ENCODE results near the gene CYP2S1. TPM values are rescaled to one million over a fixed set of nuclear protein-coding genes. Genes with fewer than 3 reads are reported as not detected.

Gene CYP2S1
- total and polyA plus RNA-seq, 2 experiments from 2014 or later: 130 to 315 TPM

DNA sequence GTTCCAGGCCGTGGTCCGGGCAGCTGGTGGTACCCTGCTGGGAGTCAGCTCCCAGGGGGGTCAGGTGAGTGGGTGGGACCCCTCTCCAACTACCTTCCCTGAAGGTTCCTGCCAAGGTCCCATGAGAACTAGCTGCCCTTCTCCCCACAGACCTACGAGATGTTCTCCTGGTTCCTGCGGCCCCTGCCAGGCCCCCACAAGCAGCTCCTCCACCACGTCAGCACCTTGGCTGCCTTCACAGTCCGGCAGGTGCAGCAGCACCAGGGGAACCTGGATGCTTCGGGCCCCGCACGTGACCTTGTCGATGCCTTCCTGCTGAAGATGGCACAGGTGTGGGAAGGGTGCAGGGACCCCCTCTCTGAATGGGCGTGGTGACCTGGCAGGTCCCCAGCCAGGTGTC lies 5.5 kb downstream of the CYP2S1 start:
- Mint-ChIP-seq H3K36me3 (ENCODE audit: low read depth) (peaks cover 95% of the 10 kb centered on the region), H3K27me3 (ENCODE audit: insufficient read depth, low read depth, poor library complexity) (peaks cover 20% of the 10 kb centered on the region), H3K9me3 (no peaks in the 10 kb centered on the region), H3K4me1 (peaks cover 37% of the 10 kb centered on the region), H3K4me3 (no peak overlapping the region), H3K27ac (no peak overlapping the region)
- no peak overlapping the region for H2AFZ ChIP-seq
- H4K20me1 ChIP-seq (replicated peaks; ENCODE audit: insufficient read depth): peaks cover 45% of the 10 kb centered on the region
- H3K36me3 ChIP-seq (ENCODE audit: insufficient read depth): peaks cover 48% of the 10 kb centered on the region
- no peak for ATAC-seq
- H3K4me3 ChIP-seq: no peak overlapping the region
- peaks cover 56% of the 10 kb centered on the region for H3K79me2 ChIP-seq (replicated peaks; ENCODE audit: insufficient read depth)
- H3K27me3 ChIP-seq (ENCODE audit: insufficient read depth): no peaks in the 10 kb centered on the region
- no peak overlapping the region for H3K27ac ChIP-seq (ENCODE audit: low read depth)
- TF ChIP-seq, protein P1, sequence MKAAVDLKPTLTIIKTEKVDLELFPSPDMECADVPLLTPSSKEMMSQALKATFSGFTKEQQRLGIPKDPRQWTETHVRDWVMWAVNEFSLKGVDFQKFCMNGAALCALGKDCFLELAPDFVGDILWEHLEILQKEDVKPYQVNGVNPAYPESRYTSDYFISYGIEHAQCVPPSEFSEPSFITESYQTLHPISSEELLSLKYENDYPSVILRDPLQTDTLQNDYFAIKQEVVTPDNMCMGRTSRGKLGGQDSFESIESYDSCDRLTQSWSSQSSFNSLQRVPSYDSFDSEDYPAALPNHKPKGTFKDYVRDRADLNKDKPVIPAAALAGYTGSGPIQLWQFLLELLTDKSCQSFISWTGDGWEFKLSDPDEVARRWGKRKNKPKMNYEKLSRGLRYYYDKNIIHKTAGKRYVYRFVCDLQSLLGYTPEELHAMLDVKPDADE (IDR thresholded peaks at IDR 0.05): no peak
- TF ChIP-seq JUNB (IDR thresholded peaks at IDR 0.05; ENCODE audit: unreplicated experiment): no peak
- TF ChIP-seq POLR2AphosphoS5 (IDR thresholded peaks at IDR 0.05; ENCODE audit: low read depth): no peak
- TF ChIP-seq, protein P2, sequence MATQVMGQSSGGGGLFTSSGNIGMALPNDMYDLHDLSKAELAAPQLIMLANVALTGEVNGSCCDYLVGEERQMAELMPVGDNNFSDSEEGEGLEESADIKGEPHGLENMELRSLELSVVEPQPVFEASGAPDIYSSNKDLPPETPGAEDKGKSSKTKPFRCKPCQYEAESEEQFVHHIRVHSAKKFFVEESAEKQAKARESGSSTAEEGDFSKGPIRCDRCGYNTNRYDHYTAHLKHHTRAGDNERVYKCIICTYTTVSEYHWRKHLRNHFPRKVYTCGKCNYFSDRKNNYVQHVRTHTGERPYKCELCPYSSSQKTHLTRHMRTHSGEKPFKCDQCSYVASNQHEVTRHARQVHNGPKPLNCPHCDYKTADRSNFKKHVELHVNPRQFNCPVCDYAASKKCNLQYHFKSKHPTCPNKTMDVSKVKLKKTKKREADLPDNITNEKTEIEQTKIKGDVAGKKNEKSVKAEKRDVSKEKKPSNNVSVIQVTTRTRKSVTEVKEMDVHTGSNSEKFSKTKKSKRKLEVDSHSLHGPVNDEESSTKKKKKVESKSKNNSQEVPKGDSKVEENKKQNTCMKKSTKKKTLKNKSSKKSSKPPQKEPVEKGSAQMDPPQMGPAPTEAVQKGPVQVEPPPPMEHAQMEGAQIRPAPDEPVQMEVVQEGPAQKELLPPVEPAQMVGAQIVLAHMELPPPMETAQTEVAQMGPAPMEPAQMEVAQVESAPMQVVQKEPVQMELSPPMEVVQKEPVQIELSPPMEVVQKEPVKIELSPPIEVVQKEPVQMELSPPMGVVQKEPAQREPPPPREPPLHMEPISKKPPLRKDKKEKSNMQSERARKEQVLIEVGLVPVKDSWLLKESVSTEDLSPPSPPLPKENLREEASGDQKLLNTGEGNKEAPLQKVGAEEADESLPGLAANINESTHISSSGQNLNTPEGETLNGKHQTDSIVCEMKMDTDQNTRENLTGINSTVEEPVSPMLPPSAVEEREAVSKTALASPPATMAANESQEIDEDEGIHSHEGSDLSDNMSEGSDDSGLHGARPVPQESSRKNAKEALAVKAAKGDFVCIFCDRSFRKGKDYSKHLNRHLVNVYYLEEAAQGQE (IDR thresholded peaks at IDR 0.05; ENCODE audit: unreplicated experiment): no peak
- TF ChIP-seq ZNF114 (CRISPR knock-in tag; IDR thresholded peaks at IDR 0.05): no peak
- TF ChIP-seq NANOG (IDR thresholded peaks at IDR 0.05; ENCODE audit: borderline replicate concordance): no peak
- TF ChIP-seq EZH2 (IDR thresholded peaks at IDR 0.05; ENCODE audit: low read depth, unreplicated experiment): no peak
- no peak for TF ChIP-seq CREB1 (CRISPR knock-in tag; IDR thresholded peaks at IDR 0.05; ENCODE audit: low read depth)
- TF ChIP-seq, protein P3, sequence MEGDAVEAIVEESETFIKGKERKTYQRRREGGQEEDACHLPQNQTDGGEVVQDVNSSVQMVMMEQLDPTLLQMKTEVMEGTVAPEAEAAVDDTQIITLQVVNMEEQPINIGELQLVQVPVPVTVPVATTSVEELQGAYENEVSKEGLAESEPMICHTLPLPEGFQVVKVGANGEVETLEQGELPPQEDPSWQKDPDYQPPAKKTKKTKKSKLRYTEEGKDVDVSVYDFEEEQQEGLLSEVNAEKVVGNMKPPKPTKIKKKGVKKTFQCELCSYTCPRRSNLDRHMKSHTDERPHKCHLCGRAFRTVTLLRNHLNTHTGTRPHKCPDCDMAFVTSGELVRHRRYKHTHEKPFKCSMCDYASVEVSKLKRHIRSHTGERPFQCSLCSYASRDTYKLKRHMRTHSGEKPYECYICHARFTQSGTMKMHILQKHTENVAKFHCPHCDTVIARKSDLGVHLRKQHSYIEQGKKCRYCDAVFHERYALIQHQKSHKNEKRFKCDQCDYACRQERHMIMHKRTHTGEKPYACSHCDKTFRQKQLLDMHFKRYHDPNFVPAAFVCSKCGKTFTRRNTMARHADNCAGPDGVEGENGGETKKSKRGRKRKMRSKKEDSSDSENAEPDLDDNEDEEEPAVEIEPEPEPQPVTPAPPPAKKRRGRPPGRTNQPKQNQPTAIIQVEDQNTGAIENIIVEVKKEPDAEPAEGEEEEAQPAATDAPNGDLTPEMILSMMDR (conservative IDR thresholded peaks at IDR 0.05; ENCODE audit: low read depth in 2 of 2): no peak
- TF ChIP-seq, protein P4, sequence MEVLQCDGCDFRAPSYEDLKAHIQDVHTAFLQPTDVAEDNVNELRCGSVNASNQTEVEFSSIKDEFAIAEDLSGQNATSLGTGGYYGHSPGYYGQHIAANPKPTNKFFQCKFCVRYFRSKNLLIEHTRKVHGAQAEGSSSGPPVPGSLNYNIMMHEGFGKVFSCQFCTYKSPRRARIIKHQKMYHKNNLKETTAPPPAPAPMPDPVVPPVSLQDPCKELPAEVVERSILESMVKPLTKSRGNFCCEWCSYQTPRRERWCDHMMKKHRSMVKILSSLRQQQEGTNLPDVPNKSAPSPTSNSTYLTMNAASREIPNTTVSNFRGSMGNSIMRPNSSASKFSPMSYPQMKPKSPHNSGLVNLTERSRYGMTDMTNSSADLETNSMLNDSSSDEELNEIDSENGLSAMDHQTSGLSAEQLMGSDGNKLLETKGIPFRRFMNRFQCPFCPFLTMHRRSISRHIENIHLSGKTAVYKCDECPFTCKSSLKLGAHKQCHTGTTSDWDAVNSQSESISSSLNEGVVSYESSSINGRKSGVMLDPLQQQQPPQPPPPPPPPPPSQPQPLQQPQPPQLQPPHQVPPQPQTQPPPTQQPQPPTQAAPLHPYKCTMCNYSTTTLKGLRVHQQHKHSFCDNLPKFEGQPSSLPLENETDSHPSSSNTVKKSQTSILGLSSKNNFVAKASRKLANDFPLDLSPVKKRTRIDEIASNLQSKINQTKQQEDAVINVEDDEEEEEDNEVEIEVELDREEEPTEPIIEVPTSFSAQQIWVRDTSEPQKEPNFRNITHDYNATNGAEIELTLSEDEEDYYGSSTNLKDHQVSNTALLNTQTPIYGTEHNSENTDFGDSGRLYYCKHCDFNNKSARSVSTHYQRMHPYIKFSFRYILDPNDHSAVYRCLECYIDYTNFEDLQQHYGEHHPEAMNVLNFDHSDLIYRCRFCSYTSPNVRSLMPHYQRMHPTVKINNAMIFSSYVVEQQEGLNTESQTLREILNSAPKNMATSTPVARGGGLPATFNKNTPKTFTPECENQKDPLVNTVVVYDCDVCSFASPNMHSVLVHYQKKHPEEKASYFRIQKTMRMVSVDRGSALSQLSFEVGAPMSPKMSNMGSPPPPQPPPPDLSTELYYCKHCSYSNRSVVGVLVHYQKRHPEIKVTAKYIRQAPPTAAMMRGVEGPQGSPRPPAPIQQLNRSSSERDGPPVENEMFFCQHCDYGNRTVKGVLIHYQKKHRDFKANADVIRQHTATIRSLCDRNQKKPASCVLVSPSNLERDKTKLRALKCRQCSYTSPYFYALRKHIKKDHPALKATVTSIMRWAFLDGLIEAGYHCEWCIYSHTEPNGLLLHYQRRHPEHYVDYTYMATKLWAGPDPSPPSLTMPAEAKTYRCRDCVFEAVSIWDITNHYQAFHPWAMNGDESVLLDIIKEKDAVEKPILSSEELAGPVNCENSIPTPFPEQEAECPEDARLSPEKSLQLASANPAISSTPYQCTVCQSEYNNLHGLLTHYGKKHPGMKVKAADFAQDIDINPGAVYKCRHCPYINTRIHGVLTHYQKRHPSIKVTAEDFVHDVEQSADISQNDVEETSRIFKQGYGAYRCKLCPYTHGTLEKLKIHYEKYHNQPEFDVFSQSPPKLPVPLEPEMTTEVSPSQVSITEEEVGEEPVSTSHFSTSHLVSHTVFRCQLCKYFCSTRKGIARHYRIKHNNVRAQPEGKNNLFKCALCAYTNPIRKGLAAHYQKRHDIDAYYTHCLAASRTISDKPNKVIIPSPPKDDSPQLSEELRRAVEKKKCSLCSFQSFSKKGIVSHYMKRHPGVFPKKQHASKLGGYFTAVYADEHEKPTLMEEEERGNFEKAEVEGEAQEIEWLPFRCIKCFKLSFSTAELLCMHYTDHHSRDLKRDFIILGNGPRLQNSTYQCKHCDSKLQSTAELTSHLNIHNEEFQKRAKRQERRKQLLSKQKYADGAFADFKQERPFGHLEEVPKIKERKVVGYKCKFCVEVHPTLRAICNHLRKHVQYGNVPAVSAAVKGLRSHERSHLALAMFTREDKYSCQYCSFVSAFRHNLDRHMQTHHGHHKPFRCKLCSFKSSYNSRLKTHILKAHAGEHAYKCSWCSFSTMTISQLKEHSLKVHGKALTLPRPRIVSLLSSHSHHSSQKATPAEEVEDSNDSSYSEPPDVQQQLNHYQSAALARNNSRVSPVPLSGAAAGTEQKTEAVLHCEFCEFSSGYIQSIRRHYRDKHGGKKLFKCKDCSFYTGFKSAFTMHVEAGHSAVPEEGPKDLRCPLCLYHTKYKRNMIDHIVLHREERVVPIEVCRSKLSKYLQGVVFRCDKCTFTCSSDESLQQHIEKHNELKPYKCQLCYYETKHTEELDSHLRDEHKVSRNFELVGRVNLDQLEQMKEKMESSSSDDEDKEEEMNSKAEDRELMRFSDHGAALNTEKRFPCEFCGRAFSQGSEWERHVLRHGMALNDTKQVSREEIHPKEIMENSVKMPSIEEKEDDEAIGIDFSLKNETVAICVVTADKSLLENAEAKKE (CRISPR knock-in tag; IDR thresholded peaks at IDR 0.05): no peak
- no peak for TF ChIP-seq ZNF331 (CRISPR knock-in tag; IDR thresholded peaks at IDR 0.05; ENCODE audit: low read depth)
- no peak for TF ChIP-seq EZH2phosphoT487 (IDR thresholded peaks at IDR 0.05; ENCODE audit: unreplicated experiment)
- no peak for TF ChIP-seq STAT1 (IDR thresholded peaks at IDR 0.05; ENCODE audit: unreplicated experiment)
- H3K4me1 ChIP-seq (ENCODE audit: insufficient read depth): peaks cover 22% of the 10 kb centered on the region
- DNase-seq (ENCODE audit: low spot score): no peak
- H3F3A ChIP-seq (replicated peaks; ENCODE audit: low read depth): peaks cover 39% of the 10 kb centered on the region
- H3K4me2 ChIP-seq: no peak overlapping the region
- no peaks in the 10 kb centered on the region for H3K9me2 ChIP-seq (ENCODE audit: insufficient read depth)

Data from GM23338 (cell line).